ENCODE data around the gene TMEM131.
"Not testable (repeated sequence)": the region's sequence is repeated elsewhere in the genome, so short reads cannot be mapped to it uniquely, and the experiment has no call there.

The TMEM131 gene

DNA sequence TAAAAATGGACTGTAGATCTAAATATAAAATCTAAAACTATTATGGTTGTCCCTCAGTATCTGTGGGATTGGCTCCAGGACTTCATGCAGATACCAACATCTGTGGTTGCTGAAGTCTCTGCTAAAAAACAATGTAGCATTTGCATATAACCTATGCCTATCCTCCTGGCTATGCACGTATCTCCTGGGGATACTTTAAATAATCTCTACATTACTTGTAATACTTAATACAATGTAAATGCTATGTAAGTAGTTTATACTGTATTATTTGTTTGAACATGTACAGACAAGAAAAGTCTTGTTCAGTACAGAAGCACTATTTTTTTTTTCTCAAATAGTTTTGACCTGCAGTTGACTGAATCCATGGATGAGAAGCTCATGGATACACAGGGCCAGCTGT is 147.4 kb downstream of the TMEM131 start:
- DNase-seq = no peak

GRCh38 chr2:97846716-97847115 is 149.0 kb downstream of the TMEM131 start:
- DNase-seq = not testable (repeated sequence)

GRCh38 chr2:97845818-97846217 is 149.9 kb downstream of the TMEM131 start:
- DNase-seq = no peak

GRCh38 chr2:97845133-97845532 is 150.6 kb downstream of the TMEM131 start:
- no peak for DNase-seq

DNA sequence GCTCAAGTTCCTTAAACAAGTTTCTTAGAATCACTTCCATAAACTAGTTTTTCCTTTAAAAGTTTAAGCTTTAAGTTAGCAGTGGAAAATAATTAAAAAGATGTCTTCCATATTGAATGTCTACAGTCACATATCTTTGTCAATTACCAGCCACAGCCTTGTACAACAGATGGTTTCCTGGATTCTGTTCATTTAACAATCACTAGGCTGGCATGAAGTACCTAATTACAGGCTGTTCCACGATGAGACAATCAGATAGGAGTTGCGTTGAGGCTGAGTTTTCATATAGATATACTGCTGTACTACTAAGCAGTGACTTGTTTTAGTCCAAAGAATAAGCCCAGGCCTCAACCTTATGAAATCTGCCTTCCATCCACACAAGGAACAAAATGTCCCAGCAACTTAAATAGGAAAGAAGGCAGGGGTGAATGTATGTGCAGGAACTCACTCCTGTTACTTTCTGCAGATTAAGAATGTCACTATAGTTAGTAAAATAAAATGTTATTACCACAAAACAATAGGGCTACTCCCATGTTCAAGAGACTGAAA is 151.4 kb downstream of the TMEM131 start:
- DNase-seq = no peak

DNA sequence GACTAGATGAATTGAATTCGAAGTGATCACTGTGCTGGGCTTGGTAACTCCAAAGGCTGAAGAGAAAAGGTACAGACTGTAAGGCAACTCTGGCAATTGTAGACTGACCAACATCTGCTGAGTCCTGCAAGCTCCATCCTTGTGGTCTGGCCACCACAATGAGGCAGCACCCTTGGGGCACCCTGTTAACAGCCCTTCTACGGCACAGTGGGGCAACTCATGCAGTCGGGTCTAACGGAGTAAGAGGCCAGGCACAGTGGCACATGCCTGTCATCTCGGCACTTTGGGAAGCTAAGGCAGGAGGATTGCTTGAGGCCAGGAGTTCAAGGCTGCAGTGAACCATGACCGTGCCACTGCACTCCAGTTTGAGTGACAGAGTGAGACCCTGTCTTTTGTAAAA is 155.6 kb downstream of the TMEM131 start:
- no peak for DNase-seq

DNA sequence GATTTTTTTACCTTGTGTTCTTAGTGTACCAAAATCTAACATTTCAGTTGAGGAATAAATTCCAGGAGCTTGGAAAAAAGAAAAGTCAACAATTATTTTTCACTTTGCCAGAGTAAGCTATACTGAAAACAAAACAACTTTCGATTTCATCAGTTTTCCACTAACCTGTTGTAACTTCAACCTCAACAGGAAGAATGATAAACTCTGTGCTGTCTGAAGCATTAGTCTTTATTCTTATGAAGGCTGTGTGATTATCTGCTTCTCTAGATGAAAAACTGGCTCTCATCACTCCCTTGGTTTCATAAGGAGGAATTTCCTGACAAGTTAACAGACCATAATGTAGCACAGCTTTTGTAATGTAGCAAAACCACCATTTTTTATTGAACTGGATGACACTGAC is 161.1 kb downstream of the TMEM131 start:
- DNase-seq = no peak

GRCh38 chr2:97831121-97831520 is 164.6 kb downstream of the TMEM131 start:
- no peak for DNase-seq

DNA sequence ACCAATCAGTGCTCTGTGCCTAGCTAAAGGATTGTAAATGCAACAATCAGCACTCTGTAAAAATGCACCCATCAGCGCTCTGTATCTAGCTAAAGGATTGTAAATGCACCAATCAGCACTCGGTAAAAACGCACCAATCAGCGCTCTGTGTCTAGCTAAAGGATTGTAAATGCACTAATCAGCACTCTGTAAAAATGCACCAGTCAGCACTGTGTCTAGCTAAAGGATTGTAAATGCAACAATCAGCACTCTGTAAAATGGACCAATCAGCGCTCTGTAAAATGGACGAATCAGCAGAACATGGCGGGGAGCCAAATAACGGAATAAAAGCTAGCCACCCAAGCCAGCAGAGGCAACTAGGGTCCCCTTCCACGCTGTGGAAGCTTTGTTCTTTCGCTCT is 166.5 kb downstream of the TMEM131 start:
- DNase-seq = not testable (repeated sequence)

DNA sequence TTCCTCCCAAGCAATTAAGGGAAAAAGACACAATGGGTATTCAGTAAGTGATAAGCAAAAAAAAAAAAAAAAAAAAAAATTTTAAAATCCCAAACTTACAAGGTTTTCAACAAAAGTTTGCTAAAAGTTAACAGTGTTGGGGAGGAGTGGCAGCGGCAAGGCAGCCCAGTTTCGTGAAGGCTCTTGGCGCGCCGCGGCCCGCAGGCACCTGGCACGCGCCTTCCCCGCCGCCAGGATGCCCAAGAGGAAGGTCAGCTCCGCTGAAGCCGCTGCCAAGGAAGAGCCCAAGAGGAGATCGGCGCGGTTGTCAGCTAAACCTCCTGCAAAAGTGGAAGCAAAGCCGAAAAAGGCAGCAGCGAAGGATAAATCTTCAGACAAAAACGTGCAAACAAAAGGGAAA is 168.7 kb downstream of the TMEM131 start:
- not testable (repeated sequence) for DNase-seq

DNA sequence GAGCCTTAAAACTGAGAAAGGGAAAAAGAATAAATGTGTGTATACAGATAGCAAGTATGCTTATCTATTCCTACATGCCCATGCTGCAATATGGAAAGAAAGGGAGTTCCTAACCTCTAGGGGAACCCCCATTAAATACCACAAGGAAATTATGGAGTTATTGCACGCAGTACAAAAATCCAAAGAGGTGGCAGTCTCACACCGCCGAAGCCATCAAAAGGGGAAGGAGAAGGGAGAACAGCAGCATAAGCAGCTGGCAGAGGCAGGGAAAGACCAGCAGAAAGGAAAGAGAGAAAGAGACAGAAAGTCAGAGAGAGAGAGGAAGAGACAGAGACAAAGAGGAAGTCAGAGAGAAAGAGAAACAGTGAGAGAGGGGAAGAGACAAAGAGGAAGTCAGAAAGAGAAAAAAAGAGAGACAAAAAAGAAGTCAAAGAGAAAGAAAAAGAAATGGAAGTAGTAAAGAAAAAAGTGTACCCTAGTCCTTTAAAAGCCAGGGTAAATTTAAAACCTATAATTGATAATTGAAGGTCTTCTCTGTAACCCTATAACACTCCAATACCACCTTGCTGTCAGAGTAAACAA is 169.4 kb downstream of the TMEM131 start:
- not testable (repeated sequence) for DNase-seq

- DNase-seq = not testable (repeated sequence)
These were observed 171.7 kb downstream of the TMEM131 start for GRCh38 chr2:97824011-97824410.

- DNase-seq = not testable (repeated sequence)
These were observed 173.9 kb downstream of the TMEM131 start for GRCh38 chr2:97821862-97822261.

DNA sequence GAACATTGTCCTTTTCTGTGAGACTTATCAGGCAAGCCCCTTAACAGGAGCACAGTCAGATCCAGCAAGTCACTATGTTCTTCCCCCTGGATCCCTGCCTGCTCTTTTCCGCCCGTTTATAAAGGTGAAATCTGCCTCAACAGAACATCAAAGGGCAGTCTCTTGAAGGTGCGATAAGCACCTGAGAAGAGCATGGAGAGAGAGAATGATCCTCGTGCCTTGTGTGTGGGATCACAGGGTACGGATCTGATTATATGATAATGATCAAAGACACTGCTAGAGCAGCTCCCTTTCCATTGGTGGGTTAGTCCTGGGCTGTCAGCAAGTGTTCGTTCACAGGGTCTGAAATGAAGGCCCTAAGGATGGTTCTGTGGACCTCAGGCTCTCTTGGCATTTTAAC is 176.0 kb downstream of the TMEM131 start:
- no peak for DNase-seq

- no peak for DNase-seq
These were observed 179.3 kb downstream of the TMEM131 start for GRCh38 chr2:97816411-97816810.

- DNase-seq = no peak
These were observed 182.8 kb downstream of the TMEM131 start for GRCh38 chr2:97812931-97813330.

DNA sequence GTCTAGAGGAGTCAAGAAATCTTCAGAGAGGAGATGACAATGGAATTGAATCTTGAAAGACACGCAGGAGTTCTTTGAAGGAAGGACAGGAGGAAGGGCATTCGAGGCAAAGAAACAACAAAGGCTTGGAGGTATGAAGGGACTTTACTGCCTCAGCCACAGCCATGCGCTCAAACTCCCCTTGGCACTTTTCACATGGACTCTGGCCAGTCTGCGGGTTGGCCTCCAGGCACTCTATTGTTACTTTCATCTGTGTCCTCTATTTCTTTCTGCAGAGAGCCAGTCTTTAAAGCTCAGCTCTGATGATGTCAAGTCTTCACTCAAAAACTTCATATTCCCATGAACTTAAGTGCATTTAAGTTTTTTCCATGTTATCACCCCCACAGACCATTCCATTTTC is 186.9 kb downstream of the TMEM131 start:
- no peak for DNase-seq

DNA sequence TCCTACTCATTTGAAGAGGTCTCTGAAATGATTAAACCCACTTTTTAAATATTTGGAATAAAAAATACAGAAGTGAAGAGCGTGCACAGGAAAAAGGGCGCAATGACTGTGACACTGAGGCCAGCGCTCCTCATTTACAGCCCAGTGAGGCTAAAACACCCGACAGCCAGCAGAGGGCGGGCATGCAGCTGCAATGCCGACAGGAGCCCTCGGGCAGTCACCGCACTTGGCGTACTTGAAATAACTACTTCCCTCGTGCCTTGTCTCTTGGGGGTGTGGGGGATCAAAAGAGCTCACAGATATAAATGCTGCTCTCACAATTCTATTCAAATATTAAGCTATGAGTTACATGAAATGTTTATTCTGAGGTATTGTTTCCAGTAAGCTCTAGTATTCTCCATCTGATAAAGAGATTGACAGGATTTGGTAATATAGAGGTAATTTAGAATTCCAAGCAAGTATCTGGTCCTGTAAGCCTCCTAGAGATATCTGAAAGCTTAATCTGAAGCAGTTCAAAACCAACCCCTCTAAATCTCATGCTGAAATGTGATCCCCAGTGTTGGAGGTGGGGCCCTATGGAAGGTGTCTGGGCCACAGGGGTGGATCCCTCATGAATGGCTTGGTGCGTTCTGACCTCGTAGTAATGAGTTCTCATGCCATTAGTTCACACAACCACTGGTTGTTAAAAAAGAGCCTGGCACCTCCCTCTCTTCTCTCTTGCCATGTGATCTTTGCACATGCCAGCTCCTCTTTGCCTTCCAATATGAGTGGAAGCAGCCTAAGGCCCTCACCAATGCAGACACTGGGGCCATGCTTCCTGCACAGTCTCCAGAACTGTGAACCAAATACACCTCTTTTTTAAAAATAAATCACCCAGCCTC is 188.8 kb downstream of the TMEM131 start:
- DNase-seq = peak; percentile 72

DNA sequence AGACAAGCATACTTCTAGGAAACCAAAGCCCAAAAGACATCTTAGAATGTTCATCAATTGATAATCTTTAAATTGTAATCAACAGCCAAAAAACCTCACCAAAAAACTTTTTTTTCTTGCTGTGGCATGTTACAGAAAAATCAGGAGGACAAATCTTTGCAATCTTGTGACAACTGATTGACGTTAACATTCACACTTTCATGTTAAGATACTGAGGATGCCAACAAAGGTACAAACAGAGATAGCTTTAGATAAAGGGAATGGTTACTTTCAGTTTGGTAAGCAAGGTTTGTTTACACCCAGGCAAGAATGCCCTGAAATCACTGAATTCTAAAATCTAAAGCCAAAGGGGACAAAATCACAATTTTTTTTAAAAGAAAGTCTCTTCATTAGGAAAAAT is 190.0 kb downstream of the TMEM131 start:
- no peak for DNase-seq

DNA sequence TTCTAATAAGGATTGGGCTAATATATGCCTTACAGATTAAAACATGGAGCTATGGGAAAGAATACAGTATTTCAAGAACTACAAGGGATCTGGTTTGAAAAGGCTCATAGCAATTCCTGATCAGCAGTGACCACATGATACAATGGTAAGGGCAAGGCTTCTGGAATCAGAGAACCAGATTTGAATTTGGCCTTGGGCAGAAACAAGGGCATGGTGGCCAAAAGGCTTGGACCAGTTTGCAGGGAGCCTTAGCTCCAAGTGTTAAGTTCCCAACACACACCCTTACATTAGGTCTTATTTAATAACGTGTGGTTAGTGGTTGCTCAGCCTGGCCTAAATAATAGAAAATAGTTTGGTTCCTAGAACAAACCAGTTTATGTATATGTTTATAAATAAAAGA is 194.7 kb downstream of the TMEM131 start:
- DNase-seq = no peak

- no peak for DNase-seq
These were observed 197.3 kb downstream of the TMEM131 start for GRCh38 chr2:97798416-97798815.

- no peak for DNase-seq
These were observed 198.4 kb downstream of the TMEM131 start for GRCh38 chr2:97797355-97797754.

GRCh38 chr2:97796465-97797126 is 199.2 kb downstream of the TMEM131 start:
- DNase-seq = no peak

GRCh38 chr2:97792416-97792815 is 203.3 kb downstream of the TMEM131 start:
- DNase-seq = no peak
